Medulla oblongata (tissue), 1 donor: ENCODE data around the gene MCUB.

Experiments
- DNase-seq: peaks from one replicate; pipeline ENCODE4 v3.0.0-alpha.2; 2015; ENCODE audit errors: extremely low spot score

MCUB gene

GRCh38 chr4:109728385-109728784 lies 168.3 kb downstream of the MCUB start:
- DNase-seq, result no peak

- DNase-seq, result peak; percentile 21
Measured at GRCh38 chr4:109729117-109729717, 169.2 kb downstream of the MCUB start.

- peak; percentile 77 for DNase-seq
Measured at GRCh38 chr4:109729718-109730618, 169.9 kb downstream of the MCUB start, which contains the start of gene PLA2G12A. Gene PLA2G12A, minus strand, starts transcription at chr4:109730070. Its CDS starts 261 bp downstream, at chr4:109729809.

GRCh38 chr4:109730619-109731545 lies 170.8 kb downstream of the MCUB start:
- no peak for DNase-seq

- DNase-seq, result no peak
Measured at GRCh38 chr4:109733728-109734127, 173.7 kb downstream of the MCUB start.

GRCh38 chr4:109735566-109736365 lies 175.7 kb downstream of the MCUB start:
- DNase-seq, result no peak
